ENCODE measurements around the gene MDH1. TPM values are rescaled to one million over a fixed set of nuclear protein-coding genes. Genes with fewer than 3 reads are reported as not detected.
A peak's percentile ranks its signal among the peaks of the same experiment; 100 is the strongest.

The MDH1 gene
- total RNA-seq, 4 donors from 2014 or later = 100 to 148 (median 121) TPM

DNA sequence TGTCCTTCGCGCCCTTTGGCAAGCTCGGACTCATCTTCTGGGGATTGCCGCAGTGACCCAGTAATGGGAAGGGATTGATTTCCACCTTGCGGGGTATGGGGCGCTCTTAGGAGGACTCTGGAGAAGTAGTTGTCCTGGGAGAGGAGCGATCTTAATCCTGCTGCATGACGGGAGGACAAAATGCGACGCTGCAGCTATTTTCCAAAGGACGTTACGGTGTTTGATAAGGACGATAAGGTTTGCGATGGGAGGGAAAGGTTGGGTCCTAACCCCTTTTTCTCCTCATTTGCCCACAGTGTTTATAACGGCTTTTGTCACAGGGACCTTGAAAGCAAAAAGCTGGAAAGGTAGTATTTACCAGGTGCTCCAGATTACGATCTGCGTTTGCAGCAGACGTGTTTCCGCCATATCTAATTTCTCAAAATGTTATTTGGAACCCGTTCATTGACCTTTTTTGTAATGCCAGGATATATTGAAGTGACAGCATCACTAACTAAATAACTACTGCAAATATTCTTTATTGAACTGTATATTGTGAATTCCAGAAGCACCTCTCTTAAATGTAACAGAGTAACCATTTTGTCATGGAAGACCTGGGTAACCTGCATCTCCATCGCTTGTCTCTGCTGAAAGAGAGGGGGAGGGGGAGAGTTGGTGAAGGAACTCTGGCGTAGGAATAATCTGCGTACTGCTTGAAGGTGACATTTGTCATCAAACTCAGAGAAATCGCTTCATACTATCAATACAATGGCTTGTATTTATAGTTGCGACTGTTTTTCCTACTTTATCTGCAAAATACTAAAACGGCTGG lies 590 bp downstream of the MDH1 start:
- 6 to 7% methylated on average over 23 to 26 of the region's 26 CpGs for WGBS, 2 donors
- Histone ChIP-seq H3K4me3 (peak overlapping the region; percentile 66 to 80 (median 74)), H3K9me3 (no peaks in the 10 kb centered on the region), H3K4me1 (peaks cover 0 to 48% (median 22%) of the 10 kb centered on the region in 4 donors), H3K27ac (peak overlapping the region; percentile 78 to 93 (median 92)), H3K36me3 (peaks cover 0 to 13% (median 0%) of the 10 kb centered on the region in 3 donors), H3K27me3 (no peaks in the 10 kb centered on the region)
- no peak for DNase-seq (ENCODE audit: low spot score in 2 of 2)
- TF ChIP-seq EP300 (IDR thresholded peaks at IDR 0.05) = no peak
- TF ChIP-seq, protein P1, sequence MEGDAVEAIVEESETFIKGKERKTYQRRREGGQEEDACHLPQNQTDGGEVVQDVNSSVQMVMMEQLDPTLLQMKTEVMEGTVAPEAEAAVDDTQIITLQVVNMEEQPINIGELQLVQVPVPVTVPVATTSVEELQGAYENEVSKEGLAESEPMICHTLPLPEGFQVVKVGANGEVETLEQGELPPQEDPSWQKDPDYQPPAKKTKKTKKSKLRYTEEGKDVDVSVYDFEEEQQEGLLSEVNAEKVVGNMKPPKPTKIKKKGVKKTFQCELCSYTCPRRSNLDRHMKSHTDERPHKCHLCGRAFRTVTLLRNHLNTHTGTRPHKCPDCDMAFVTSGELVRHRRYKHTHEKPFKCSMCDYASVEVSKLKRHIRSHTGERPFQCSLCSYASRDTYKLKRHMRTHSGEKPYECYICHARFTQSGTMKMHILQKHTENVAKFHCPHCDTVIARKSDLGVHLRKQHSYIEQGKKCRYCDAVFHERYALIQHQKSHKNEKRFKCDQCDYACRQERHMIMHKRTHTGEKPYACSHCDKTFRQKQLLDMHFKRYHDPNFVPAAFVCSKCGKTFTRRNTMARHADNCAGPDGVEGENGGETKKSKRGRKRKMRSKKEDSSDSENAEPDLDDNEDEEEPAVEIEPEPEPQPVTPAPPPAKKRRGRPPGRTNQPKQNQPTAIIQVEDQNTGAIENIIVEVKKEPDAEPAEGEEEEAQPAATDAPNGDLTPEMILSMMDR (IDR thresholded peaks at IDR 0.05) = no peak
- TF ChIP-seq POLR2A (IDR thresholded peaks at IDR 0.05) = no peak

DNA sequence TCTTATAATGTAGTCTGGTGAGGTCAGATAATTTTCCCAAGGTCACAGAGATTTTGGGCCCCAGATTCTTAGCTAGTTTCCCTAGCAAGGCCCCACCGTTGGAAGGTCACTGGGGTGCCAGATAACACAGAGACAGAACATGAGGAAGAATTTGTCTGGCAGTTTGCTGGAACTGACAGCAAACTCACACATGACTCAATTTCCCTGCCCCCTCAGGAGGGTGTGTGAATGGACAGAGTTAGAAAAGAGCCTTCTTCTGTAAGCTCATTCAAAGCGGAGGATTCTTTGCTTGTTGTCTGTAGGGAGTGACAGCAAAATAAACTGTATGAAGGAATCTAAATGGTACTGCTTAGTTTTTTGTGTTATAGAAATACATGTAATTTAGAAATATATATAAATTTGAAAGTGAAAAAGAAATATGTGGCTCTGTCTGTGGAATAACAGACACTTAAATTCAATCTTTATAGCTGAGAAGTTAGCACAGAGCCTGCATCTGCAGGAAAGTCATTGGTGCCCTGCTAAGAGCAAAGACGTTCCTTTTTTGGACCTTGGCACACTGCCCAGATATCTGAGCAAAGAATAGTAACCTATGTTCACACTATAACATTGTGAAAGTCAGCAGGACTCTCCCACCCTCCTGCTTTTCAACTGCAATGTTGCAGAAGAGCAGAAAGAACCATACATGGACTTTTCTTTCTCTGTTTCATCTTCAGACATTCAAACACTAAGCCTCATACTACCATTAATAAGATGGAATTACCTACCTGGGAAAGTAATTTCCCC lies 2.1 kb downstream of the MDH1 start:
- TF ChIP-seq, protein P1 (IDR thresholded peaks at IDR 0.05) = no peak
- no peak for TF ChIP-seq EP300 (IDR thresholded peaks at IDR 0.05)
- WGBS, 2 donors = 33 to 38% methylated on average over 3 of the region's 3 CpGs
- H3K4me1 ChIP-seq = peaks cover 0 to 48% (median 22%) of the 10 kb centered on the region in 4 donors

DNA sequence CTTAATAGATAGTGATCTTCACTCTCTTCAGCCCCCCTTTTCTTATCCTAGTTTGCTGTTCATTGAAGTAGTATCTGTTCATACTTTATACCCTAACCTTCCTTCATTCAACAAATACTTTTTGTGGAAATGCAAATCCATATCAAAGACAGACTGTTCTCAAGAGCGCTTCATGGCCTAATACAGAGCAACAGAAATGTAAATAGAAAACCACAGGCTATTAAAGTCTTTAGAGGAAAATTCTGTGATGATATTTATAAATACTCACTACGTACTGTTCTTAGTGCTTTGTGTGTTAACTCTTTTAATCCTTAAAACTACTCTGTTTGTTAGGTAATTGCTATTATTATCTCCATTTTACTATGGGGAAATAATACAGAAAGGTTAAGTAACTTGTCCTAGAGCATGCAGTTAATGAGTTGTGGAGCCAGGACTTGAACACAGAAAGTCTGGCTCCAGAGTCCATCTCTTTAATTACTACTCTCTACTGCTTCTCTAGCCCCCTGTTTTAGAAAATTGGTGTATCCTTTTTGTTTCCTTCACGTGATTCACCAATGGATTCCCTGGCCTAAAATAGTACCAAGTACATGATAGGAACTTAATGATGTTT lies 2.9 kb downstream of the MDH1 start:
- WGBS, 2 donors = 68 to 70% methylated on average over 3 of the region's 3 CpGs
- Histone ChIP-seq H3K9me3 (no peaks in the 10 kb centered on the region), H3K27me3 (no peaks in the 10 kb centered on the region), H3K4me3 (no peak overlapping the region), H3K4me1 (peaks cover 0 to 45% (median 22%) of the 10 kb centered on the region in 4 donors), H3K36me3 (peaks cover 0 to 34% (median 0%) of the 10 kb centered on the region in 3 donors), H3K27ac (no peak overlapping the region)
- TF ChIP-seq POLR2A (IDR thresholded peaks at IDR 0.05) (no peak), EP300 (IDR thresholded peaks at IDR 0.05) (no peak)
- TF ChIP-seq, protein P1 (IDR thresholded peaks at IDR 0.05) = no peak
- DNase-seq (ENCODE audit: low spot score in 2 of 2) = no peak

More for the DNA sequence above, 2.1 kb downstream of the MDH1 start:
- Histone ChIP-seq H3K27ac (no peak overlapping the region), H3K9me3 (no peaks in the 10 kb centered on the region), H3K27me3 (no peaks in the 10 kb centered on the region), H3K36me3 (peaks cover 0 to 28% (median 0%) of the 10 kb centered on the region in 3 donors), H3K4me3 (no peak overlapping the region)
- DNase-seq (ENCODE audit: low spot score in 2 of 2) = peak in 1 of 2 donors; percentile 11

DNA sequence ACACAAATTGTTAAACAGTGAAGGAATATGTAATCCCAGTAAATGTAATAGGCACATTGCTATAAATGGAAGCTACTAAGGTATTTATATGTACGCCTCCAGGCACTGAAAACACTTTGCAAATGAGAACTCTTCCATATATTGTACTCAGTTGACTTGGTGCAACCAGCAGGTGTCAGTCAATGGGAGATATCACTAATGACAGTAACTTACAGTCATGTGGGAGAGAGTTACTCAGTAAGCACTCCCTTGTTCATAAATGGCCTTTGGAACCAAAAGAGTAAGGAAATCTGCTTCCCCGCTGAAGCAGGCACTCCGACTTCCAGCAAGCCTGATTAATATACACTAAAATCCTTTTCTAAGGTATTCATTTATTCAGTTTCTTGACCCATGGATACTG lies 5.9 kb downstream of the MDH1 start:
- Histone ChIP-seq H3K4me3 (no peak overlapping the region), H3K4me1 (peaks cover 0 to 30% (median 14%) of the 10 kb centered on the region in 4 donors)

More for the DNA sequence above, 5.9 kb downstream of the MDH1 start:
- 95 to 96% methylated on average over 3 of the region's 3 CpGs for WGBS, 2 donors
- no peak for DNase-seq (ENCODE audit: low spot score in 2 of 2)
- Histone ChIP-seq H3K36me3 (peaks cover 0 to 43% (median 0%) of the 10 kb centered on the region in 3 donors), H3K27me3 (no peaks in the 10 kb centered on the region), H3K9me3 (no peaks in the 10 kb centered on the region), H3K27ac (no peak overlapping the region)
- TF ChIP-seq, protein P1 (IDR thresholded peaks at IDR 0.05) = no peak
- TF ChIP-seq POLR2A (IDR thresholded peaks at IDR 0.05) (no peak), EP300 (IDR thresholded peaks at IDR 0.05) (no peak)
